Adrenal gland (tissue), 5 donors: Measurements from ENCODE around the gene HNRNPA3.
"Not testable (repeated sequence)": the region's sequence is repeated elsewhere in the genome, so short reads cannot be mapped to it uniquely, and the experiment has no call there.

Source experiments
- POLR2A ChIP-seq, 2 donors: fragments of 450-650 bp; IDR thresholded peaks; one replicate each; pipeline ENCODE4 v1.6.1; 2017; ENCODE audit warnings: antibody characterized with exemption in 2 of 2, mild to moderate bottlenecking in 2 of 2, moderate library complexity in 1 of 2
- TF ChIP-seq, protein P1 (sequence below), 6 experiments: fragments of 450-650 bp in 4 of 6; fragments of 200-600 bp in 2 of 6; sonication (generic) in 1 of 6; IDR thresholded peaks; 1 replicate in 5 of 6; 2 replicates in 1 of 6; pipeline versions ENCODE4 v1.5.1 to v1.8.0; 2016 to 2021; ENCODE audit warnings: antibody characterized with exemption in 6 of 6, mild to moderate bottlenecking in 2 of 6, moderate library complexity in 1 of 6
- donor health status: DM: no; HTN: no; CAD: no.

DNA sequence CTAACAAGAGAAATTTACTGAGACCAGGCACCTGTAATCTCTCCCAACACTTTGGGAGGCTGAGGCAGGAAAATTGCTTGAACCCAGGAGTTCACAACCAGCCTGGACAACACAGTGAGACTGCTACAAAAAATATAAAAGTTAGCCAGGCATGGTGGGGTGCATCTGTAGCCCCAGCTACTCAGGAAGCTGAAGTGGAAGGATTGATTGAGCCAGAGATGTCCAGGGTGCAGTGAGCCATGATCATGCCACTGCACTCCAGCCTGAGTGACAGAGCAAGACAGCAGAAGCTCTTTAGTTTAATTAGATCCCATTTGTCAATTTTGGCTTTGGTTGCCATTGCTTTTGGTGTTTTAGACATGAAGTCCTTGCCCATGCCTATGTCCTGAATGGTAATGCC lies 32.9 kb upstream of the HNRNPA3 start:
- TF ChIP-seq, protein P1, sequence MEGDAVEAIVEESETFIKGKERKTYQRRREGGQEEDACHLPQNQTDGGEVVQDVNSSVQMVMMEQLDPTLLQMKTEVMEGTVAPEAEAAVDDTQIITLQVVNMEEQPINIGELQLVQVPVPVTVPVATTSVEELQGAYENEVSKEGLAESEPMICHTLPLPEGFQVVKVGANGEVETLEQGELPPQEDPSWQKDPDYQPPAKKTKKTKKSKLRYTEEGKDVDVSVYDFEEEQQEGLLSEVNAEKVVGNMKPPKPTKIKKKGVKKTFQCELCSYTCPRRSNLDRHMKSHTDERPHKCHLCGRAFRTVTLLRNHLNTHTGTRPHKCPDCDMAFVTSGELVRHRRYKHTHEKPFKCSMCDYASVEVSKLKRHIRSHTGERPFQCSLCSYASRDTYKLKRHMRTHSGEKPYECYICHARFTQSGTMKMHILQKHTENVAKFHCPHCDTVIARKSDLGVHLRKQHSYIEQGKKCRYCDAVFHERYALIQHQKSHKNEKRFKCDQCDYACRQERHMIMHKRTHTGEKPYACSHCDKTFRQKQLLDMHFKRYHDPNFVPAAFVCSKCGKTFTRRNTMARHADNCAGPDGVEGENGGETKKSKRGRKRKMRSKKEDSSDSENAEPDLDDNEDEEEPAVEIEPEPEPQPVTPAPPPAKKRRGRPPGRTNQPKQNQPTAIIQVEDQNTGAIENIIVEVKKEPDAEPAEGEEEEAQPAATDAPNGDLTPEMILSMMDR (IDR thresholded peaks at IDR 0.05), result not testable (repeated sequence)
- TF ChIP-seq POLR2A (IDR thresholded peaks at IDR 0.05), result not testable (repeated sequence)
